Adrenal gland (tissue), 5 donors: Measurements from ENCODE around the gene CA14.

ENCODE experiments used
- POLR2A ChIP-seq, 2 donors: fragments of 450-650 bp; IDR thresholded peaks; one replicate each; pipeline ENCODE4 v1.6.1; 2017; ENCODE audit warnings: antibody characterized with exemption in 2 of 2, mild to moderate bottlenecking in 2 of 2, moderate library complexity in 1 of 2
- TF ChIP-seq, protein P1 (sequence below), 6 experiments: fragments of 450-650 bp in 4 of 6; fragments of 200-600 bp in 2 of 6; sonication (generic) in 1 of 6; IDR thresholded peaks; 1 replicate in 5 of 6; 2 replicates in 1 of 6; pipeline versions ENCODE4 v1.5.1 to v1.8.0; 2016 to 2021; ENCODE audit warnings: antibody characterized with exemption in 6 of 6, mild to moderate bottlenecking in 2 of 6, moderate library complexity in 1 of 6
- donor health status: DM: no; HTN: no; CAD: no.

DNA sequence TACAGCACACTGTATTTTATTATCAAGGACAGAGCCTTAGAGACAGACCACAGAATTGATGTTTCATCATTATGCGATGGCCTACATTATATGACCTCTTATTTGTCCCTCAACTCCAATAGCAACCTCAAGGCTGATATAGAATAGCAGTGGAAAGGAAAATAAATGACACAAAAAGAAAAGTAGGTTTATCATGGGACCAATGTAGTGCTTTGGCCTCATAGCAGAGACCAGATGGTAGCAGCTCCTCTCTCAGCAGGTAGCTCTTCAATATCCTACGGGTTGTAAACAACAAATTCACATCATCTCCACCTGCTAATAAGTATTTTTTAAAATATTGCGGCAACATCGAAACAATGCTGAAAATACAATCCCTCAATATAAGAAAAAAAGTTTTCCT lies 46.9 kb upstream of the CA14 start:
- TF ChIP-seq POLR2A (IDR thresholded peaks at IDR 0.05) = no peak
- TF ChIP-seq, protein P1, sequence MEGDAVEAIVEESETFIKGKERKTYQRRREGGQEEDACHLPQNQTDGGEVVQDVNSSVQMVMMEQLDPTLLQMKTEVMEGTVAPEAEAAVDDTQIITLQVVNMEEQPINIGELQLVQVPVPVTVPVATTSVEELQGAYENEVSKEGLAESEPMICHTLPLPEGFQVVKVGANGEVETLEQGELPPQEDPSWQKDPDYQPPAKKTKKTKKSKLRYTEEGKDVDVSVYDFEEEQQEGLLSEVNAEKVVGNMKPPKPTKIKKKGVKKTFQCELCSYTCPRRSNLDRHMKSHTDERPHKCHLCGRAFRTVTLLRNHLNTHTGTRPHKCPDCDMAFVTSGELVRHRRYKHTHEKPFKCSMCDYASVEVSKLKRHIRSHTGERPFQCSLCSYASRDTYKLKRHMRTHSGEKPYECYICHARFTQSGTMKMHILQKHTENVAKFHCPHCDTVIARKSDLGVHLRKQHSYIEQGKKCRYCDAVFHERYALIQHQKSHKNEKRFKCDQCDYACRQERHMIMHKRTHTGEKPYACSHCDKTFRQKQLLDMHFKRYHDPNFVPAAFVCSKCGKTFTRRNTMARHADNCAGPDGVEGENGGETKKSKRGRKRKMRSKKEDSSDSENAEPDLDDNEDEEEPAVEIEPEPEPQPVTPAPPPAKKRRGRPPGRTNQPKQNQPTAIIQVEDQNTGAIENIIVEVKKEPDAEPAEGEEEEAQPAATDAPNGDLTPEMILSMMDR (IDR thresholded peaks at IDR 0.05) = no peak
